ENCODE results near the gene PSG11.

DNA sequence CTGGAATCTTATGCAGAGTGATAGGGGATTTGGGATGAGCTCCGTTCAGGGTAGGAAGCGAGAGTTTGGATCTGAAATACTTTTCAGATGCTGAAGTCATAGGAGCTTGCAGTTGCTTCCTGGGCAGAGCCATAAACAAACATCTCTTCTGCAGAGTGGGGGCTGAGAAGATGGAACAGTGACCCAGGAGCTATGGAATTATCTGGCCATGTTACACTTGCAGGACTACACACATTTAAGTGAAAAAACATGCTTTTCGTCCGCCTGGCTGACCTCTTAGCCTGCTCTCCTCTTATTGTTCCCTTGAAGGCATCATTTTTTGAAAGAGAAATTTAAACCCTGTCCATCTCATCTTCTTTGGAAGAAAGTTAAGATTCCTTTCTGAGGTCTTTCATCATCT, 40.7 kb downstream of the PSG11 start:
- TF ChIP-seq EZH2 (IDR thresholded peaks at IDR 0.05; ENCODE audit: borderline replicate concordance, low read length): no peak
- TF ChIP-seq, protein P1, sequence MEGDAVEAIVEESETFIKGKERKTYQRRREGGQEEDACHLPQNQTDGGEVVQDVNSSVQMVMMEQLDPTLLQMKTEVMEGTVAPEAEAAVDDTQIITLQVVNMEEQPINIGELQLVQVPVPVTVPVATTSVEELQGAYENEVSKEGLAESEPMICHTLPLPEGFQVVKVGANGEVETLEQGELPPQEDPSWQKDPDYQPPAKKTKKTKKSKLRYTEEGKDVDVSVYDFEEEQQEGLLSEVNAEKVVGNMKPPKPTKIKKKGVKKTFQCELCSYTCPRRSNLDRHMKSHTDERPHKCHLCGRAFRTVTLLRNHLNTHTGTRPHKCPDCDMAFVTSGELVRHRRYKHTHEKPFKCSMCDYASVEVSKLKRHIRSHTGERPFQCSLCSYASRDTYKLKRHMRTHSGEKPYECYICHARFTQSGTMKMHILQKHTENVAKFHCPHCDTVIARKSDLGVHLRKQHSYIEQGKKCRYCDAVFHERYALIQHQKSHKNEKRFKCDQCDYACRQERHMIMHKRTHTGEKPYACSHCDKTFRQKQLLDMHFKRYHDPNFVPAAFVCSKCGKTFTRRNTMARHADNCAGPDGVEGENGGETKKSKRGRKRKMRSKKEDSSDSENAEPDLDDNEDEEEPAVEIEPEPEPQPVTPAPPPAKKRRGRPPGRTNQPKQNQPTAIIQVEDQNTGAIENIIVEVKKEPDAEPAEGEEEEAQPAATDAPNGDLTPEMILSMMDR (conservative IDR thresholded peaks at IDR 0.05 in 1 of 2, IDR thresholded peaks at IDR 0.05 in 1 of 2; ENCODE audit: extremely low read depth in 1 of 2, insufficient read depth in 1 of 2, low read depth in 1 of 2, low read length in 2 of 2): no peak

All from mammary epithelial cell (primary cell).